ENCODE measurements around the gene TMEM161A. TPM values are rescaled to one million over a fixed set of nuclear protein-coding genes. Genes with fewer than 3 reads are reported as not detected.
"Not testable (repeated sequence)": the region's sequence is repeated elsewhere in the genome, so short reads cannot be mapped to it uniquely, and the experiment has no call there.

TMEM161A gene
- polyA plus RNA-seq, 3 donors from 2014 or later: 22.0 to 44.4 (median 32.3) TPM

DNA sequence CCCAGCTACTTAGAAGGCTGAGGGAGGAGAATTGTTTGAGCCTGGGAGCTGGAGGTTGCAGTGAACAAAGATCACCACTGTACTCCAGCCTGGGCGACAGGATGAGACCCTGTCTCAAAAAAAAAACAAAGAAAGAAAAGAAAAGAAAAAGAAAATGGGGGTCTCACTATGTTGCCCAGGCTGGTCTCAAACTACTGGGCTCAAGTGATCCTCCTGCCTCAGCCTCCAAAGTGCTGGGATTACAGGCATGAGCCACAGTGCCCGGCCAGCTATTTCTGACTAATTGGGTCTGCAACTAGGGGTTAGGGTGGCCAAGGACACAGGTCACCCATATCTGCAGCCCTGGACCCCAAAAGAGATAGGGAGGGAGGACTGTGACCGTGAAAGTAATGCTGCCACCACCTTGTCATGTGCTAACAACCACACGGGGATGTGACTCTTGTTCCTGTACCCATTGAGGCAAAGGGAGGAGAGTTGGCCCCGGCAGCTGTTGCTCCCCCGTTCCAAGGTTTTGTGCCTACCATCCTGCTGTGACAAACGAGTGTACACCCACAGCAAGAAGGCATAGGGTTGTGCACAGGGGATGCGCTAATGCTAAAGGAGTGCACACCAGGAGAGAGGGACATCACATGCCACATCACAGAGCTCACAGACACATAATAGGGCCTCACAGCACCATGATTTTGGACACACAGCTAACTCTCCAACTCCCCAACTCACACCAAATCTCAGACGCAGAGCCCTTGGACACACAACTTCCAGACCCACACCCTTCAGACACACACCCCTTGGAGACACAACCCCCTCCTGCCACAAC, 31.2 kb upstream of the TMEM161A start:
- Mint-ChIP-seq H3K36me3 (no peaks in the 10 kb centered on the region), H3K27me3 (ENCODE audit: low read depth in 3 of 3) (peaks cover 0 to 3% (median 0%) of the 10 kb centered on the region in 3 donors), H3K4me1 (peaks cover 16% of the 10 kb centered on the region in 2 donors), H3K4me3 (peak overlapping the region; percentile 19 to 67 (median 60)), H3K27ac (peak overlapping the region in 1 of 6 donors; percentile 16), H3K9me3 (no peaks in the 10 kb centered on the region)
- no peak for DNase-seq

DNA sequence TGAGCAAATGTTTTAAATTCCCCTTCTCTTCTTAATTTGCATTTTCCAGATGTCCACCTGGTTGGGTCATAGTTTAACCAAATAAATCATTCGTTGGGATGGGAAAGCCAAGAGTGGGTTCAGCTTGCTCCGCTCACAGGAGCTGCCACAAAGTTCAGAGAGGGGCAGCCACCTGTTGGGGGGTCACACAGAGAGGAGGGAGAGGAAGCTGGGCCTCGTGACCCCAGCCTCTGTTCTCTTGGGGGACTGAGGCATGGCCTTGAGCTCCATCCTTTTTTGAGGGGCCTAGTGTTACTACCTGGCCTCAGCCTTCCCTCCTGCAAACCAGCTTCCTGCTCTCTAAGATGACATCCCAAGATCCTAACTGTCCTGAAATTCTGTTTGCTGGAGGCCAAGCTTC, 29.3 kb upstream of the TMEM161A start:
- H3K27me3 Mint-ChIP-seq (ENCODE audit: low read depth in 3 of 3): peaks cover 0 to 3% (median 0%) of the 10 kb centered on the region in 3 donors
- no peak overlapping the region for H3K27ac Mint-ChIP-seq
- no peaks in the 10 kb centered on the region for H3K36me3 Mint-ChIP-seq
- no peak overlapping the region for H3K4me3 Mint-ChIP-seq
- H3K4me1 Mint-ChIP-seq: peaks cover 16% of the 10 kb centered on the region in 2 donors
- DNase-seq: no peak
- no peaks in the 10 kb centered on the region for H3K9me3 Mint-ChIP-seq

DNA sequence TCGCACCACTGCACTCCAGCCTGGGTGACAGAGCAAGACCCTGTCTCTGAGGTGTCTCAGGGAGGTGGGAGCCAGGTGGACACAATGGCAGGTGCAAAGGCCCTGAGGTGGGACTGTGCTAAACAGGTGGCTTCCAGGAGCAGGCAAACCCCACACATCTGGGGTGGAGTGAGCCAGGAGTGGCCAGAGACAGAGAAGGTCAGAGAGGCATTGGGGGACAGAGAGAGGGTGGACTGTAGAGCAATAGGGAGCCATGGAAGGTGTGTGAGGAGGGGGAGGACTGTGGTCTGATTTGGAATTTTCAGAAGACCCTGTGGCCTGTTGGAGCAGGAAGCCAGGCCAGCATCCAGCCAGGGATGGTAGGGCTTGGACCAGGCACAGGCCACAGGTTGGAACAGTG, 27.1 kb upstream of the TMEM161A start:
- Mint-ChIP-seq H3K27me3 (ENCODE audit: low read depth in 3 of 3) (no peaks in the 10 kb centered on the region), H3K4me3 (no peak overlapping the region), H3K36me3 (peaks cover 0 to 4% (median 0%) of the 10 kb centered on the region in 3 donors), H3K9me3 (no peaks in the 10 kb centered on the region), H3K27ac (no peak overlapping the region), H3K4me1 (peaks cover 11 to 16% of the 10 kb centered on the region in 2 donors)
- DNase-seq: no peak

DNA sequence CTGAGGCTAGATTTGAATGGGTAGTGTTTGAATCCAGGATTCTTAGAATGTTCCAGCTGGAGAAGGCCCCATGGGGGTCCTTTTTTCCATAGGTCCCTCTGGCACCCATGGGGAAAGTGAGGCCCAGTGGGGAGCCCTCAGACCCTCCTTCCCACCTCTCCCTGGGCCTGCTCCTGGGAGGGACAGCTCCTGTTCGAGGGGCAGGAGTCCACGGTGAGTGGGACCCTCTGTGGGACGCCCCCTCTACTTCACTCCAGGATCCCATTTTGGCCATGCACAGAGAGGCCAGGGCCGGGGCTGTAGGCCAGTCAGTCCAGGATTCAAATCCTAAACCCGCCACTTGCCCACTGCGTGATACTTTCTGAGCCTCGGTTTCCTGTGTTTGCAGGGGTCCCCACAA, 24.2 kb upstream of the TMEM161A start:
- Mint-ChIP-seq H3K9me3 (no peaks in the 10 kb centered on the region), H3K27me3 (ENCODE audit: low read depth in 3 of 3) (peaks cover 0 to 2% (median 0%) of the 10 kb centered on the region in 3 donors), H3K27ac (no peak overlapping the region), H3K36me3 (peaks cover 0 to 4% (median 0%) of the 10 kb centered on the region in 3 donors), H3K4me3 (no peak overlapping the region), H3K4me1 (peaks cover 0 to 6% of the 10 kb centered on the region in 2 donors)
- no peak for DNase-seq

DNA sequence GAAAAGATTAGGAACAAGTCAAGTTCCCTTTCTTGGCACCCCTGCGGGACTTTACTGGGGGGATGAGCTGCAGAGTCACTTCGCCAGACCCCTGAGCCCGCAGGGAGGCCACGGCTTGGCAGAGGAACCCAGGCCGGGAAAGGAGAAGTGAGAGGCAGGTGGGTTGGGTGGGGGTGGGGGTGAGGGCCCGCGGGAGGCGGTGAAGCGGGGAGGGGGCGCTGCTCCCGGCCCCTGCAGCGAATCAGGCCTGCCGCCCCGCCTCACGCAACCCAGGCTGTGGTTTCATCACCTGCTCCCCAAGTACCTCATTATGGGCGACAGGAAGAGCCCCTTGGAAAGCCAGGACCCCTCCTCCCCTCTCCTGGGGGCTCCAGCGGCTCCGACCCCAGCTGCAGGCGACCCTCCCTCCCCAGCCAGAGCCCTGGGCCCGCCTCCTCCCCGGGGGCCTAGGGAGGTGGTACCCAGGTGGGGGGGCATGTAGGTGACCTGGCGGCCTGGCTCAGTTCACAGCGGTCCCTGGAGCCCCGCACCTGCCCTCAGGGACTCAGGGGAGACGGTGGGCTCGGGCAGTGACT, 22.3 kb upstream of the TMEM161A start:
- DNase-seq: no peak
- Mint-ChIP-seq H3K9me3 (no peaks in the 10 kb centered on the region), H3K27me3 (ENCODE audit: low read depth in 3 of 3) (peaks cover 0 to 2% (median 0%) of the 10 kb centered on the region in 3 donors), H3K4me3 (no peak overlapping the region), H3K27ac (no peak overlapping the region), H3K36me3 (peaks cover 4 to 15% (median 5%) of the 10 kb centered on the region in 3 donors), H3K4me1 (peaks cover 0 to 6% of the 10 kb centered on the region in 2 donors)

DNA sequence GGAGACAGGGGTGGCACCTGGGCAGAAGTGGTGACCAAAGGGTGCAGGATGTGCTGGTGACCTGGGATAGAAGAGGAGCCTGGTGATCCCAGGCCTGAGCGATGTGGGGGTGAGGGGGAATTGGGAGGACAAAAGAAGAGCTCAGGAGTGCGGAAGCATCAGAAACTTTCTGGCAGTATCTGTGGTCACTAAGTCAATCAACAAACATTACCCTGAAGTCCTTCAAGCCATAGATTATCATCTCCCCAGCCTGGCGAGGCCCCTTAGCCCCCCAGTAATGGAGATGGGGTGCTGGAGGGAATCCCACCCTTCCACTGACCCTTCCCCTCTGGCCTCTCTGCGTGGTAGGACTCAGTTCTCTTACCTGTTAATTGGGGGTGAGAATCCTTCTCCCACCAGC, 21.3 kb upstream of the TMEM161A start:
- Mint-ChIP-seq H3K9me3 (no peaks in the 10 kb centered on the region), H3K4me1 (peaks cover 0 to 6% of the 10 kb centered on the region in 2 donors), H3K36me3 (peaks cover 4 to 22% (median 10%) of the 10 kb centered on the region in 3 donors), H3K27me3 (ENCODE audit: low read depth in 3 of 3) (peaks cover 0 to 4% (median 0%) of the 10 kb centered on the region in 3 donors), H3K27ac (no peak overlapping the region), H3K4me3 (no peak overlapping the region)
- DNase-seq: no peak

DNA sequence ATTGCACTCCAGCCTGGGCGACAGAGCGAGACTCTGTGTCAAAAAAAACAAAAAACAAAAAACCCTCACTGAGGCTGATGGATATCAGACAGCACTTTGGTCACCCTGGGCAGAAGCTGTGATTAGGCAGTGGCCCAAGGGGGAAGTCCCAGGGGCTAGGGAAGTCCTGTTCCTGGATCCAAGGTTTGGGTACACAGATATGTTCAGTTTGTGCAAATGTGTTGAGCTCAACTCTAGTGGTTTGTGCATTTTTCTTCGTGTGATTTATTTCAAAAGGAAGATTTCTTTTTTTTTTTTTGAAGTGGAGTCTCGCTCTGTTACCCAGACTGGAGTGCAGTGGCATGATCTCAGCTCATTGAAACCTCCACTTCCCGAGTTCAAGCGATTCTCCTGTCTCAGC, 19.5 kb upstream of the TMEM161A start:
- Mint-ChIP-seq H3K27me3 (ENCODE audit: low read depth in 3 of 3) (peaks cover 0 to 4% (median 0%) of the 10 kb centered on the region in 3 donors), H3K36me3 (peaks cover 4 to 24% (median 10%) of the 10 kb centered on the region in 3 donors), H3K4me1 (peaks cover 0 to 6% of the 10 kb centered on the region in 2 donors), H3K4me3 (no peak overlapping the region), H3K27ac (no peak overlapping the region), H3K9me3 (no peaks in the 10 kb centered on the region)
- no peak for DNase-seq

DNA sequence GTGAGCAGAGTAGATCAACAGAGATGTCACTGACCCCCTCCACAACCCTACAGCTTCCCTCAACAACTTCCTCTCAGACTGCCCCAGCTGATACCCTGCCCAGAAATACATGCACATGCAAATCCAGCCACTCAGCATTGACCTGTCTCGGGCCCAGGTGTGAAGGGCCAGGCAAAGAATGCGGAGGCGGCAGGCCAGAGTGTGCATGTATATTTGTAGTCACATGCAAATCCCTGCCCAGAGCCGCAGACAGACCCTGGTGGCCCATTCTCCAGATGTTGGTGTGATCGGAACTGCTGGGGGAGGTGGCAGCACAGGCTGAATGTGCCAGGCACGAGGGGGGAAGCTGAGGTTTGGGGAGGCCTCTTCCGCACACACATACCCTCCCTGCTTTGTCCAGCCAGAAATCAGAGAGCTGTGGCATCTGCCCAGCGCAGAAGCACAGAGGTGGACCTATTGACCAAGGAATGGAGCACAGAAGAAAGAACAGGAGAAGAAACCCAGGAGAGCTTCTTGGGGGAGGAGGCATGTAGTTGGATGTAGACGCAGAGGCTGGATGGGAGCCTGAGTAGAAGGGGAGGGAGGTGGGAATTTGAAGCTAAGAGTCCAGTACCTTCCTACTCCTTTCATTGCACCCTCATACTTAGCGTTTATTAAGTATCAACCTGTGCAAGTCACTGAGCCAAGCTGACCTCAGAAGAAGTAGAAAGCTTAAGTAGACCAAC, 17.4 kb upstream of the TMEM161A start:
- H3K36me3 Mint-ChIP-seq: peaks cover 4 to 20% (median 10%) of the 10 kb centered on the region in 3 donors

DNA sequence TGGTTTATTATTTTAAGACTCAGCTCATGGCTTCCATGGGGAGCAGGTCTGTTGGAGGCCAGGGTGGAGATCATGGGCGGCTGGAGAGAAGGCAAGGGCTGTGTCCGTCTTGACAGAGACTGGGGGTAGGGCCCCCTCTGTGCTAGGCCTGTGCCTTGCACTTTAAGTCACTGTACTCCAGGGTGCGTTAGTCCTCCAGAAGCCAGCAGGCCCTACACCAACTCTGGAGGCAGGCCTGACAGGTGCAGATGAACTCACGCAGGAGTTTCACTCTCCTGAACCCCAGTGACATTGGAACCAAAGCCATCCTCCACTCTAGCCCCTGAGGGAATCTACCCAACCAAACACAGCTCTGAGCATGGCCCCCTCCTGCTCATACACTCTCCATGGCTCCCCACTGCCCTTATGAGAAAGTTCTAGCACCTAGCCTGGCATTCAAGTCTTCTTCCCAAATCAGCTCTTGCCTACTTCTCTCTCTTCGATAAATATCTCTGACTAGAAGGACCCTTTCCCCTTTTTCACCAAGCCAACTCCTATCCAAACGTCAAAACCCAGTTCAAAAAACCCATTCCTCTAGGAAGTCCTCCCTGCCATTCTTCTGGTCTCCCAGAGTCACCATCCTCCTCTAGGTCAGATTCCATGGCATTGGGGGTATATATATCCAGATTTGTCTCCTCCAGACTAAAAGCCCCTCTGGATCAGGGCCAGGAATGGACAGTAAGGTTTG, 16.7 kb upstream of the TMEM161A start:
- Mint-ChIP-seq H3K4me1 (no peaks in the 10 kb centered on the region), H3K36me3 (peaks cover 4 to 20% (median 10%) of the 10 kb centered on the region in 3 donors), H3K4me3 (no peak overlapping the region), H3K27ac (peak overlapping the region in 1 of 6 donors; percentile 27), H3K9me3 (no peaks in the 10 kb centered on the region), H3K27me3 (ENCODE audit: low read depth in 3 of 3) (peaks cover 0 to 4% (median 0%) of the 10 kb centered on the region in 3 donors)
- no peak for DNase-seq

More for the DNA sequence above, 17.4 kb upstream of the TMEM161A start:
- Mint-ChIP-seq H3K4me3 (no peak overlapping the region), H3K27ac (peak overlapping the region in 1 of 6 donors; percentile 48), H3K4me1 (no peaks in the 10 kb centered on the region), H3K27me3 (ENCODE audit: low read depth in 3 of 3) (peaks cover 0 to 4% (median 0%) of the 10 kb centered on the region in 3 donors), H3K9me3 (no peaks in the 10 kb centered on the region)
- no peak for DNase-seq

DNA sequence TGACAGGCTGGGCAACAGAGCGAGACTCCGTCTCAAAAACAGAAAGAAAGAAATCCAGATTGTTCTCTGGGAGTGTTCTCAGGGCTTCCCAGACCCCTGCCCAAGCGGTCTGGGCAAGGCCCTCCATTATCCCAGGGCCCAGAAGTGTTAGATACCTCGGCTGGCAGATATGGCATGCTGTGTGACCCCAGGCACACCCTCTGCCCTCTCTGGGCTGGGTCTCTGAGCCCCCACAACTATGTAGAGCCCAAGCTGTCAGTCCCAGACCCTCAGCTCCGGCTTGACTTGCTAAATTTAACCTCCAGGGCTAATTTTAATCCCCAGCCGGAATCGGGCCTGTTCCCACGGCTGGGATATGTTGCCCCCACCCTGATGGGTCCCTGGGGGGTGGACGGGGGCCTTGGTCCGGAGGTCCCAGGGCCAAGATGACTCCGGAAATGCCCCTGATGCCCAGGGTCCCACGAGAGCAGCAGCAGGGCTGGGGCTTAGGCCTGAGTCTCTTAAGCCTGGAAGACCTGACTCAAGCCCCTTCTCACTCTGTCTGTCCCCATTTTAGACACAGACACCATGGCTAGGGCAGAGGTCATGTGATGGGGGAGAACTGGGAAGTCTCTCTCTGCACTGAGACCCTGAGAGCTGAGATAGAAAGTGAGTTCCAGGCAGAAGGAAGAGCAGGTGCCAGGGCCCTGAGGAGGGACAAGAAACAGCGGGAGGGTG, 14.5 kb upstream of the TMEM161A start:
- Mint-ChIP-seq H3K36me3 (peaks cover 10 to 20% (median 10%) of the 10 kb centered on the region in 3 donors), H3K27me3 (ENCODE audit: low read depth in 3 of 3) (peaks cover 0 to 1% (median 0%) of the 10 kb centered on the region in 3 donors), H3K9me3 (no peaks in the 10 kb centered on the region), H3K27ac (no peak overlapping the region), H3K4me1 (no peaks in the 10 kb centered on the region), H3K4me3 (no peak overlapping the region)
- no peak for DNase-seq

DNA sequence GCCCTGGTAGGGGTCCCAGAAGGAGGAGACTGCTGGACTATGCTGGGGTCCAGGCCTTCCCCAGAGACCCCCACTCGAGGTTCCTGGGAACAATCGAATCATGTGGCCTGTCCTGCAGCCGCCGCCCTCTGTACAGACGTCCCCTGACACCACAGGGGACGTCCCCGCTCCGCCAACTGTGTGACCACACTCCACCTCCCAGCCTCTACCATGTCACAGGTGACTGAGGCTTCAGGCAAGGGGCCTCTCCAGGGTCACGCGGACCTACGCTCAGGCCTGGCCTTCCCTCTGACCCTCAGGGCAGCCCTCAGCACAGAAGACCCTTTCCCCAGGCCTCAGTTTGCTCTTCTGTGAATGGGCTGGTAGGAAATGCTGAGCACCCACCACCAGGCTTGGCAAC, 13.1 kb upstream of the TMEM161A start:
- Mint-ChIP-seq H3K36me3 (peaks cover 6 to 14% (median 10%) of the 10 kb centered on the region in 3 donors), H3K9me3 (no peaks in the 10 kb centered on the region), H3K4me1 (no peaks in the 10 kb centered on the region), H3K4me3 (no peak overlapping the region), H3K27me3 (ENCODE audit: low read depth in 3 of 3) (peaks cover 0 to 1% (median 0%) of the 10 kb centered on the region in 3 donors), H3K27ac (no peak overlapping the region)
- no peak for DNase-seq

DNA sequence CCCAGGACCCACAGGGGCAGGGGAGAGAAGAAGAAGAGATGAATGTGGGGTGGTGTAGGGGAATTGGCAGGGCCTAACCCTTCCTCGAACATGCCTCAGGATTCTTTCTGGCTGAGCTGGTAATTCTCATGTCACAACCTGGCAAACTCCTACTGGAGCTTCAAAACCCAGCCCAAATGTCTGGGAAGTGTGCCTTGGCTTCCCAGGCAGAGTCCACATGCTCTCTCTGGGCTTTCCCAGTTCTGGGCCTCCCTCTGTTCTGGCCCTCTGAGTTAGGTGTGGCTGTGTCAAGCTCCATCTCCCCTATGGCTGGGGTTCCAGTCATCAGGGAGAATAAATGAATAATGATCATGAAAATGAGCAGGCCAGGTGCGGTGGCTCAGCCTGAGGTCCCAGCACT, 11.2 kb upstream of the TMEM161A start:
- Mint-ChIP-seq H3K4me3 (no peak overlapping the region), H3K27me3 (ENCODE audit: low read depth in 3 of 3) (peaks cover 0 to 2% (median 0%) of the 10 kb centered on the region in 3 donors), H3K4me1 (no peaks in the 10 kb centered on the region), H3K36me3 (peaks cover 0 to 6% (median under 1%) of the 10 kb centered on the region in 3 donors), H3K27ac (no peak overlapping the region), H3K9me3 (no peaks in the 10 kb centered on the region)
- DNase-seq: no peak

DNA sequence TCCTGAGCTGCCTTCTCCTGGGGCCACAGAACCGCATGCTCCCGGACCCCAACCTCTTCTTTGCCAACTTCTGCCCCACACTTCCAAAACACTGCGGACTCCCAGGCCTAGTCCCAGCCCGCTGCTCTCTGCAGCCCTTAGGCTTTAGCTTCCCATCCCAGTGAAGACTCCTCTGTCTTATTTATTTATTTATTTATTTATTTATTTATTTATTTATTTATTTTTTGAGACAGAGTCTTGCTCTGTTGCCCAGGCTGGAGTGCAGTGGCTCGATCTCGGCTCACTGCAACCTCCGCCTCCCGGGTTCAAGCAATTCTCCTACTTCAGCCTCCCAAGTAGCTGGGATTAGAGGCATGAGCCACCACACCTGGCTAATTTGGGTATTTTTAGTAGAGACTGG, 10.2 kb upstream of the TMEM161A start:
- not testable (repeated sequence) for H3K9me3 Mint-ChIP-seq; H3K4me1 Mint-ChIP-seq; H3K27me3 Mint-ChIP-seq (ENCODE audit: low read depth in 3 of 3); DNase-seq; H3K4me3 Mint-ChIP-seq; H3K27ac Mint-ChIP-seq; H3K36me3 Mint-ChIP-seq
